Measurements from ENCODE around the gene RND2.

The RND2 gene

GRCh38 chr17:43031666-43032065 lies 6.6 kb downstream of the RND2 start:
- Histone ChIP-seq H3K79me2 (no peaks in the 10 kb centered on the region), H3K4me2 (ENCODE audit: low read length) (no peak overlapping the region), H3K9ac (no peak overlapping the region), H3K9me3 (ENCODE audit: control insufficient read depth, low read length) (no peaks in the 10 kb centered on the region), H3K27me3 (ENCODE audit: control insufficient read depth, insufficient read depth, low read length) (no peaks in the 10 kb centered on the region), H3K4me3 (ENCODE audit: low read depth, low read length) (no peak overlapping the region), H3K4me1 (peaks cover 4% of the 10 kb centered on the region), H3K27ac (no peak overlapping the region), H3K36me3 (ENCODE audit: control insufficient read depth, insufficient read depth, low read length) (no peaks in the 10 kb centered on the region), H2AFZ (no peak overlapping the region)
- no peak for TF ChIP-seq CTCF (IDR thresholded peaks at IDR 0.05)

GRCh38 chr17:43033948-43034881 lies 9.2 kb downstream of the RND2 start:
- Histone ChIP-seq H3K36me3 (ENCODE audit: control insufficient read depth, insufficient read depth, low read length) (no peaks in the 10 kb centered on the region), H3K9me3 (ENCODE audit: control insufficient read depth, low read length) (no peaks in the 10 kb centered on the region), H3K27ac (no peak overlapping the region), H3K27me3 (ENCODE audit: control insufficient read depth, insufficient read depth, low read length) (no peaks in the 10 kb centered on the region), H3K4me1 (peaks cover 4% of the 10 kb centered on the region), H3K9ac (no peak overlapping the region), H3K4me2 (ENCODE audit: low read length) (no peak overlapping the region), H3K79me2 (no peaks in the 10 kb centered on the region), H3K4me3 (ENCODE audit: low read depth, low read length) (no peak overlapping the region), H2AFZ (peak overlapping the region; percentile 76)
- no peak for TF ChIP-seq CTCF (IDR thresholded peaks at IDR 0.05)

GRCh38 chr17:43034894-43035293 lies 9.9 kb downstream of the RND2 start:
- H3K4me1 ChIP-seq = peaks cover 4% of the 10 kb centered on the region
- no peak overlapping the region for H3K27ac ChIP-seq
- no peak overlapping the region for H2AFZ ChIP-seq
- H3K79me2 ChIP-seq = no peaks in the 10 kb centered on the region
- H3K9me3 ChIP-seq (ENCODE audit: control insufficient read depth, low read length) = no peaks in the 10 kb centered on the region
- H3K27me3 ChIP-seq (ENCODE audit: control insufficient read depth, insufficient read depth, low read length) = no peaks in the 10 kb centered on the region
- H3K36me3 ChIP-seq (ENCODE audit: control insufficient read depth, insufficient read depth, low read length) = no peaks in the 10 kb centered on the region
- TF ChIP-seq CTCF (IDR thresholded peaks at IDR 0.05) = no peak
- H3K9ac ChIP-seq = no peak overlapping the region
- no peak overlapping the region for H3K4me2 ChIP-seq (ENCODE audit: low read length)
- no peak overlapping the region for H3K4me3 ChIP-seq (ENCODE audit: low read depth, low read length)

- H3K9ac ChIP-seq = no peak overlapping the region
Measured at GRCh38 chr17:43039646-43040045, 14.6 kb downstream of the RND2 start.

More at GRCh38 chr17:43039646-43040045, 14.6 kb downstream of the RND2 start:
- H2AFZ ChIP-seq = no peak overlapping the region
- H3K27ac ChIP-seq = no peak overlapping the region
- TF ChIP-seq CTCF (IDR thresholded peaks at IDR 0.05) = no peak
- H3K4me3 ChIP-seq (ENCODE audit: low read depth, low read length) = no peak overlapping the region
- no peaks in the 10 kb centered on the region for H3K9me3 ChIP-seq (ENCODE audit: control insufficient read depth, low read length)
- H3K4me1 ChIP-seq = no peaks in the 10 kb centered on the region
- H3K36me3 ChIP-seq (ENCODE audit: control insufficient read depth, insufficient read depth, low read length) = no peaks in the 10 kb centered on the region
- H3K79me2 ChIP-seq = no peaks in the 10 kb centered on the region
- no peak overlapping the region for H3K4me2 ChIP-seq (ENCODE audit: low read length)
- H3K27me3 ChIP-seq (ENCODE audit: control insufficient read depth, insufficient read depth, low read length) = no peaks in the 10 kb centered on the region

Measured in parathyroid adenoma (tissue), 2 donors.